ENCODE data around the gene THAP5. TPM values are rescaled to one million over a fixed set of nuclear protein-coding genes. Genes with fewer than 3 reads are reported as not detected.

THAP5 gene
- total RNA-seq, 1 experiment from 2014 or later: 39.4 TPM

GRCh38 chr7:108598914-108599580 is 29.5 kb upstream of the THAP5 start:
- intact Hi-C loops (cut with micrococcal nuclease; ENCODE audit: unreplicated experiment): no loop called here

GRCh38 chr7:108598153-108598552 is 28.6 kb upstream of the THAP5 start:
- TF ChIP-seq EZH2 (IDR thresholded peaks at IDR 0.05; ENCODE audit: borderline replicate concordance, low read depth, low read length, poor library complexity, severe bottlenecking) (no peak), CTCF (conservative IDR thresholded peaks at IDR 0.05; ENCODE audit: low read depth, low read length) (no peak)
- no TSS peak for BruUV-seq (replicated peaks)
- intact Hi-C loops (cut with micrococcal nuclease; ENCODE audit: unreplicated experiment): no loop called here
- no peak for DNase-seq (ENCODE audit: low spot score)
- ChIA-PET POLR2A (ENCODE audit: low non-redundant PET) (no interaction called here), CTCF (no interaction called here)
- peaks cover 5% of the 10 kb centered on the region for H3K4me1 ChIP-seq (ENCODE audit: insufficient read depth, low read length, poor library complexity, severe bottlenecking)
- no peak overlapping the region for H3K27ac ChIP-seq (ENCODE audit: low read depth, low read length, poor library complexity, severe bottlenecking)
- no peaks in the 10 kb centered on the region for H3K27me3 ChIP-seq (replicated peaks; ENCODE audit: insufficient read depth, low read depth, low read length, poor library complexity)
- H3K4me3 ChIP-seq (ENCODE audit: low read depth, low read length, poor library complexity, severe bottlenecking): no peak overlapping the region
- no peaks in the 10 kb centered on the region for H3K36me3 ChIP-seq (ENCODE audit: insufficient read depth, low read length, poor library complexity, severe bottlenecking)
- H3K9me3 ChIP-seq (ENCODE audit: low read depth, low read length, poor library complexity, severe bottlenecking): no peaks in the 10 kb centered on the region

More at GRCh38 chr7:108598914-108599580, 29.5 kb upstream of the THAP5 start:
- no peaks in the 10 kb centered on the region for H3K4me1 ChIP-seq (ENCODE audit: insufficient read depth, low read length, poor library complexity, severe bottlenecking)
- no TSS peak for BruUV-seq (replicated peaks)
- no peak overlapping the region for H3K4me3 ChIP-seq (ENCODE audit: low read depth, low read length, poor library complexity, severe bottlenecking)
- H3K9me3 ChIP-seq (ENCODE audit: low read depth, low read length, poor library complexity, severe bottlenecking): no peaks in the 10 kb centered on the region
- no peaks in the 10 kb centered on the region for H3K27me3 ChIP-seq (replicated peaks; ENCODE audit: insufficient read depth, low read depth, low read length, poor library complexity)
- H3K36me3 ChIP-seq (ENCODE audit: insufficient read depth, low read length, poor library complexity, severe bottlenecking): no peaks in the 10 kb centered on the region
- no peak overlapping the region for H3K27ac ChIP-seq (ENCODE audit: low read depth, low read length, poor library complexity, severe bottlenecking)
- no peak for DNase-seq (ENCODE audit: low spot score)
- ChIA-PET POLR2A (ENCODE audit: low non-redundant PET) (no interaction called here), CTCF (no interaction called here)
- TF ChIP-seq CTCF (conservative IDR thresholded peaks at IDR 0.05; ENCODE audit: low read depth, low read length) (no peak), EZH2 (IDR thresholded peaks at IDR 0.05; ENCODE audit: borderline replicate concordance, low read depth, low read length, poor library complexity, severe bottlenecking) (no peak)

GRCh38 chr7:108596560-108596959 is 27.1 kb upstream of the THAP5 start:
- H3K4me1 ChIP-seq (ENCODE audit: insufficient read depth, low read length, poor library complexity, severe bottlenecking): peaks cover 9% of the 10 kb centered on the region
- H3K27ac ChIP-seq (ENCODE audit: low read depth, low read length, poor library complexity, severe bottlenecking): no peak overlapping the region
- H3K4me3 ChIP-seq (ENCODE audit: low read depth, low read length, poor library complexity, severe bottlenecking): no peak overlapping the region
- ChIA-PET POLR2A (ENCODE audit: low non-redundant PET) (no interaction called here), CTCF (no interaction called here)
- H3K9me3 ChIP-seq (ENCODE audit: low read depth, low read length, poor library complexity, severe bottlenecking): no peaks in the 10 kb centered on the region
- no peaks in the 10 kb centered on the region for H3K27me3 ChIP-seq (replicated peaks; ENCODE audit: insufficient read depth, low read depth, low read length, poor library complexity)
- H3K36me3 ChIP-seq (ENCODE audit: insufficient read depth, low read length, poor library complexity, severe bottlenecking): no peaks in the 10 kb centered on the region
- no peak for DNase-seq (ENCODE audit: low spot score)
- intact Hi-C loops (cut with micrococcal nuclease; ENCODE audit: unreplicated experiment): no loop called here
- TF ChIP-seq CTCF (conservative IDR thresholded peaks at IDR 0.05; ENCODE audit: low read depth, low read length) (no peak), EZH2 (IDR thresholded peaks at IDR 0.05; ENCODE audit: borderline replicate concordance, low read depth, low read length, poor library complexity, severe bottlenecking) (no peak)
- BruUV-seq (replicated peaks): no TSS peak
